ENCODE data around the gene GPSM3.

Gene GPSM3

GRCh38 chr6:32204268-32204715, 11.8 kb upstream of the GPSM3 start:
- no peak for TF ChIP-seq CTCF (IDR thresholded peaks at IDR 0.05; ENCODE audit: low read depth, low read length)
- DNase-seq (ENCODE audit: low read depth in 2 of 2) = no peak
- H3K4me3 ChIP-seq (replicated peaks in 1 of 2; ENCODE audit: low read depth in 2 of 2, low read length in 2 of 2) = no peak overlapping the region

GRCh38 chr6:32203426-32204267, 11.2 kb upstream of the GPSM3 start:
- no peak for DNase-seq (ENCODE audit: low read depth in 2 of 2)
- TF ChIP-seq CTCF (IDR thresholded peaks at IDR 0.05; ENCODE audit: low read depth, low read length) = no peak

GRCh38 chr6:32202186-32202585, 9.7 kb upstream of the GPSM3 start:
- no peak for DNase-seq (ENCODE audit: low read depth in 2 of 2)
- no peak for TF ChIP-seq CTCF (IDR thresholded peaks at IDR 0.05; ENCODE audit: low read depth, low read length)
- no peak overlapping the region for H3K4me3 ChIP-seq (replicated peaks in 1 of 2; ENCODE audit: low read depth in 2 of 2, low read length in 2 of 2)

More at GRCh38 chr6:32203426-32204267, 11.2 kb upstream of the GPSM3 start:
- H3K4me3 ChIP-seq (replicated peaks in 1 of 2; ENCODE audit: low read depth in 2 of 2, low read length in 2 of 2) = no peak overlapping the region

- no peak for DNase-seq (ENCODE audit: low read depth in 2 of 2)
- H3K4me3 ChIP-seq (replicated peaks in 1 of 2; ENCODE audit: low read depth in 2 of 2, low read length in 2 of 2) = no peak overlapping the region
- TF ChIP-seq CTCF (IDR thresholded peaks at IDR 0.05; ENCODE audit: low read depth, low read length) = no peak
These were observed 8.4 kb upstream of the GPSM3 start for GRCh38 chr6:32200711-32201475.

GRCh38 chr6:32198866-32199265, 6.4 kb upstream of the GPSM3 start:
- DNase-seq (ENCODE audit: low read depth in 2 of 2) = no peak
- TF ChIP-seq CTCF (IDR thresholded peaks at IDR 0.05; ENCODE audit: low read depth, low read length) = no peak

GRCh38 chr6:32198345-32198696, 5.9 kb upstream of the GPSM3 start:
- no peak for TF ChIP-seq CTCF (IDR thresholded peaks at IDR 0.05; ENCODE audit: low read depth, low read length)
- DNase-seq (ENCODE audit: low read depth in 2 of 2) = no peak
- H3K4me3 ChIP-seq (replicated peaks in 1 of 2; ENCODE audit: low read depth in 2 of 2, low read length in 2 of 2) = no peak overlapping the region

More at GRCh38 chr6:32198866-32199265, 6.4 kb upstream of the GPSM3 start:
- H3K4me3 ChIP-seq (replicated peaks in 1 of 2; ENCODE audit: low read depth in 2 of 2, low read length in 2 of 2) = no peak overlapping the region

Measured in cardiac fibroblast (primary cell).